Kidney epithelial cell (primary cell): ENCODE results near the gene LPAR3. TPM values are rescaled to one million over a fixed set of nuclear protein-coding genes. Genes with fewer than 3 reads are reported as not detected.

Source experiments
- DNase-seq: peaks from one replicate; pipeline ENCODE4 v3.0.0-alpha.2; 2010; ENCODE audit warnings: low read depth
- H3K27me3 ChIP-seq: 2 replicates; pipeline ENCODE4 v1.6.0; 2011; ENCODE audit warnings: low read length; ENCODE audit not compliant: control insufficient read depth, insufficient read depth
- H3K36me3 ChIP-seq: 2 replicates; pipeline ENCODE4 v1.5.1; 2011; ENCODE audit warnings: low read length; ENCODE audit not compliant: control insufficient read depth, insufficient read depth
- H3K4me3 ChIP-seq: 2 replicates; pipeline ENCODE4 v1.5.1; 2011; ENCODE audit warnings: low read depth, mild to moderate bottlenecking, control low read depth, low read length
- CTCF ChIP-seq: IDR thresholded peaks from 2 replicates; pipeline ENCODE4 v1.5.1; 2011; ENCODE audit warnings: mild to moderate bottlenecking, moderate library complexity, low read length, control low read depth, inconsistent platforms; ENCODE audit not compliant: insufficient read depth, poor library complexity, severe bottlenecking
- total RNA-seq: library from RNA; depleted of rRNA; stranded (reverse); fragments of >200 nt; gene quantifications from 2 replicates; pipeline ENCODE4 v1.2.3, GENCODE V29; 2015

LPAR3 gene
- total RNA-seq, 1 donor from 2014 or later: 0.58 TPM

DNA sequence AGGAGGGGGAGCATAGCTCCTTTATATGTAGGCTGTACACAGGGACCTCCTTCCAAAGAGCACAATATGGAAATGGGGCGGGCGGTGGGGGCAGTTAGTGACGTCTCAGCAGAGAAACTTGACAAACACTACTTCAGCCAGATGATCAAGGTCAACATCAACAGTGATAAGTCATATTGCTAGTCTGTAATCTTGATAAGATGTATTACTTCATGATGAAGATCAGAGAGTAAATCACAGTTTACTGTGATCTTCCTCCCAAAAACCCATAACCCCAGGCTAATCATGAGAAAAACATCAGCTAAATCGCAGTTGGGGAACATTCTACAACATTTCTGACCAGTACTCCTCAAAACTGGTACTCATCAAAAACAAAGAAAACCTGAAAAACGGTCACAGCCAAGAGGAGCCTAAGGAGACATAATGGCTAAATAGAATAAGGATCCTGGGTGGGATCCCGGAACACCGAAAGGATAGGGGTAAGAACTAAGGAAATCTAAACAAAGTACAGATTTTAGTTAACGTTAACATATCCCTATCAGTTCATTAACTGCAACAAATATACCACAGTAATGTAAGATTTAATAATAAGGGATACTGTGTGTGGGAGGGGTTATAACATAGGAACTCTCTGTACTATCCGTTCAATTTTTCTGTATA lies 20.2 kb downstream of the LPAR3 start:
- Histone ChIP-seq H3K27me3 (no peaks in the 10 kb centered on the region), H3K36me3 (no peaks in the 10 kb centered on the region), H3K4me3 (no peak overlapping the region)
- DNase-seq: no peak
- TF ChIP-seq CTCF: no peak

DNA sequence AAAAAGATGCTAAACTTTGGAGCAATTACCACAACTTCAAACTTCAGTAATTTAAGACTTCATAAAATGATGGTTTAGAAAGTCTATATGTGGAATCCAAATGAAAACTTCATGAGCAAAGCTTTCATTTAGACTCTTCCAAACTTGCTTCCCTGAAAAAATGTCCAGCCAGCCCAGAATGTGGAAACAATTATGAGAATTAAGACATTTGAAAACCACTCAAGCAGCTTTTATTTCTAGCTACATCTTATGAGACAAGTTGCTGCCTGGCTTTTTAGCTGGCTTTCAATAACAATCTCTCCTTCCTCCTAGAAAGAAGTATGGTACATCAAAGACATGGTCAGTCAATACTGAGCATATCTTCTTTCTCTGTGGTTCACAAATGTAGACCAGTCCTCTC lies 21.8 kb downstream of the LPAR3 start:
- DNase-seq: no peak
- no peak for TF ChIP-seq CTCF
- Histone ChIP-seq H3K27me3 (no peaks in the 10 kb centered on the region), H3K36me3 (no peaks in the 10 kb centered on the region), H3K4me3 (no peak overlapping the region)

GRCh38 chr1:84870591-84870990 lies 22.4 kb downstream of the LPAR3 start:
- Histone ChIP-seq H3K4me3 (no peak overlapping the region), H3K36me3 (no peaks in the 10 kb centered on the region), H3K27me3 (no peaks in the 10 kb centered on the region)
- DNase-seq: no peak
- TF ChIP-seq CTCF: no peak

DNA sequence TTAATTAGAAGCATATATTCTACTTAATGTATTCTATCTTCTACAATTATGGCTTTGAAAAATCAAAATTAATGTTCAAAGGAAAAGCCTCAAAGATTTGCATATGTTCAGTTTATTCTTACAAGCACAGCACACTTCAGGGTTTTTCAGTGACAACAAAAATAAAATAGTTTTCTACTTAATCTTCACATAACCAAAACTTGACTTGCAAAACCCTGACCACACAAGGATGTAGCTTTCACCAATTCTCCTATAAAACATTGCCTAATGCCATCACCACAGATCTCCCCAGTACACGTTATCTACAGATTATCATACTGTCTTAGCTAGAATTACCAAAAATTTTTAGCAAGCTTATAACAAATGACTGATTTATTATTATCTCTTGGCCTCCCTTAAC lies 23.3 kb downstream of the LPAR3 start:
- no peak for DNase-seq
- no peak for TF ChIP-seq CTCF
- H3K27me3 ChIP-seq: no peaks in the 10 kb centered on the region
- no peaks in the 10 kb centered on the region for H3K36me3 ChIP-seq
- no peak overlapping the region for H3K4me3 ChIP-seq

GRCh38 chr1:84862810-84863251 lies 30.2 kb downstream of the LPAR3 start:
- TF ChIP-seq CTCF: no peak
- no peaks in the 10 kb centered on the region for H3K36me3 ChIP-seq
- no peaks in the 10 kb centered on the region for H3K27me3 ChIP-seq
- DNase-seq: no peak
- no peak overlapping the region for H3K4me3 ChIP-seq
